Measurements from ENCODE around the gene KPNA2.

KPNA2 gene

DNA sequence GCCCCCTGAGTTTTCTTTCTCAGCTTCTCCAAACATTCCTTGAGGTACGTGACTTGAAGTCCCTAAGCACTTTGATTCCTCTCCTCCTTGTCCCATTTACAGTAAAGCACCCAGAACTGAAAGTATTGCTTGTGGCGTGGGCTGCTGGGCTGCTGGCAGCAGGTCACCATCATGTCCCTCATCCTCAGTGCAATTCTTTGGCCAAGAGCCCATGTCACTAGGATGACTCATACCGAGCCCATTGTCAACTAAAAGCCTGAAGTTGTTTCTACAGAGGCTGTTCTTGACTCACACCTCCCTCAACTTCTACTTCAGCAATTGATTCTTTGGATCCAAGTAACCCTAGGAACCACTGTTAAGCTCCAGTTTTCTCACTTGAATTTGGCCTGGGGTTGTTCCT is 54.3 kb downstream of the KPNA2 start:
- DNase-seq, result no peak
- H3K36me3 Mint-ChIP-seq (ENCODE audit: low read depth), result no peaks in the 10 kb centered on the region
- no peaks in the 10 kb centered on the region for H3K27me3 Mint-ChIP-seq
- peaks cover 38% of the 10 kb centered on the region for H3K4me1 Mint-ChIP-seq (ENCODE audit: low read depth)
- peaks cover 2% of the 10 kb centered on the region for H3K9me3 Mint-ChIP-seq
- no peak overlapping the region for H3K4me3 Mint-ChIP-seq
- H3K27ac Mint-ChIP-seq, result no peak overlapping the region

- no peak for DNase-seq
- H3K4me3 Mint-ChIP-seq, result no peak overlapping the region
- H3K4me1 Mint-ChIP-seq (ENCODE audit: low read depth), result peaks cover 7% of the 10 kb centered on the region
- no peaks in the 10 kb centered on the region for H3K36me3 Mint-ChIP-seq (ENCODE audit: low read depth)
- H3K27me3 Mint-ChIP-seq, result no peaks in the 10 kb centered on the region
- no peak overlapping the region for H3K27ac Mint-ChIP-seq
- peaks cover 2% of the 10 kb centered on the region for H3K9me3 Mint-ChIP-seq
These were observed 59.0 kb downstream of the KPNA2 start for GRCh38 chr17:68094481-68095078.

- Mint-ChIP-seq H3K36me3 (ENCODE audit: low read depth) (no peaks in the 10 kb centered on the region), H3K9me3 (no peaks in the 10 kb centered on the region), H3K27me3 (no peaks in the 10 kb centered on the region), H3K27ac (no peak overlapping the region), H3K4me3 (no peak overlapping the region), H3K4me1 (ENCODE audit: low read depth) (peaks cover 4% of the 10 kb centered on the region)
- no peak for DNase-seq
These were observed 59.8 kb downstream of the KPNA2 start for GRCh38 chr17:68095205-68095811.

GRCh38 chr17:68096111-68096510 is 60.6 kb downstream of the KPNA2 start:
- H3K36me3 Mint-ChIP-seq (ENCODE audit: low read depth), result no peaks in the 10 kb centered on the region
- no peaks in the 10 kb centered on the region for H3K27me3 Mint-ChIP-seq
- DNase-seq, result no peak
- peaks cover 7% of the 10 kb centered on the region for H3K4me1 Mint-ChIP-seq (ENCODE audit: low read depth)
- no peak overlapping the region for H3K27ac Mint-ChIP-seq
- no peaks in the 10 kb centered on the region for H3K9me3 Mint-ChIP-seq
- no peak overlapping the region for H3K4me3 Mint-ChIP-seq
